Inflammatory macrophage treated with lipopolysaccharide for 4 hours (primary cell): ENCODE data around the gene NOL9.
"Not testable (repeated sequence)": the region's sequence is repeated elsewhere in the genome, so short reads cannot be mapped to it uniquely, and the experiment has no call there.

Source experiments
- DNase-seq: peaks from one replicate; pipeline ENCODE4 v3.0.0-alpha.2; 2020

NOL9 gene

GRCh38 chr1:6554031-6554906, at the start of gene NOL9:
TSS of gene NOL9 (minus strand) at chr1:6554513. CDS start at chr1:6554502, 11 bp downstream.
- peak; percentile 94 for DNase-seq

DNA sequence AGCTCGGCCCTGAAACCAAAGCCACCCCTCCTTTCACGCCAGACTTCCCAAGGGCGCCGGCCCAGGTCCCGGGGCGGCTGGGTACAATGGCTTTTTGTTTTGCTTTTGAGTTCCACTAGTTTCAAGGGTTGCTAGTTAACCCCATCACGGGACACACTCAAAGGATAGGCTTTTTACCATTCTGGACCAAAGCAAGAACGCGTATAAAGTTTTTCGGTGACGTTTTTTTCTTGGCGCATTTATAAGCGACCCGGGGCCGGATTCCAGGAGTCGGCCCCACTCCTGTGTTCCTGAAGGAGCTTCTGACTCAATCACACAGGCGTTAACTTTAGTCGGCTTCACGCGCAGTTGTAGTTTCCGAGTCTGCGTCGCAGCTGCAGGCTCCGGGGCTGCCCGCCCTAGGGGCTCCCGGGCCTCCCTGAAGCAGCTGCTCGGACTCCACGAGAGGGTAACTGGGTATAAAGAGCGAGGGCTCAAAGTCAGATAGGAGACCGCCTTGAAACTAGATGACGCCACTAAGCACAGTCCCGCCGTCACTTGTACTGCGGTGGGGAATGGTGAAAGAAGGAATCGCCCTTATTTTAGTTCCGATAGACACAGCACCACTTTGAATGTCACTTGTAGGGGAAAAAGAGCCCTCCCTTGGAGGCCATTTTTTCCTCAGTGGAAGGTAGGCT, 49.1 kb upstream of the NOL9 start:
- peak; percentile 83 for DNase-seq

- peak; percentile 93 for DNase-seq
Measured at GRCh38 chr1:6602669-6603237, 48.4 kb upstream of the NOL9 start, which contains the start of gene KLHL21. TSS of gene KLHL21 (minus strand) at chr1:6602869. CDS start at chr1:6602817, 52 bp downstream.

GRCh38 chr1:6601923-6602668, 47.8 kb upstream of the NOL9 start:
- no peak for DNase-seq

- peak; percentile 89 for DNase-seq
Measured at GRCh38 chr1:6601049-6601922, 47.0 kb upstream of the NOL9 start.

DNA sequence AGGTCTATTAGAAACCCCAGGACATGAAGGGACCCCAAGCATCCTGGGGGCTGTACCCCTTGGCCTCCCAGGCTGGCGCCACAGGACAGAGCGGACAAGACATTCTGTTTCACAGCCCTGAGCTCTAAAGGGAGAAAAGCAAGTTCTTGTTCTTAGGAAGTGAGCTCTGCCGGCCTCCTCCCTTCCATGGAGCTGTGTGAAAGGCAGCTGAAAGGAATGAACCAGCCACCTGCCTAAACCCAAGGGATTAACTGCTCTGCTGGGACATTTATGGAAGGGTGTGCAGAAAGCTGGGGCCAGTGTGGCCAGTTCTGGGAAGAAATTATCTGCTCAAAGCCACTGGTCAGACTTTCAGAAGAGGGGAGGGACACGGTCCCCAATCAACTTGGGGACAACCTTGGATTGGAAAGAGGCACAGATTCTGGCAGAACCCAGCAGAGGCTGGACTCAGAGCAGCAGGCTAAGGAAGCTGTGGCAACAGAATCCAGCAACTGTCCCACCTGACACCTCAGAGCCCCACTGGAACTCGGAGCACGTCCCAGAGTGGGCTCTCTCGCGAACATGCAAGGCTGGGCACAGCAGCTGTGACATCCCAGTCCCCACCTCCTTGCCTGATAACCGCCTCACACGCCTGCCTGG, 46.2 kb upstream of the NOL9 start:
- DNase-seq: peak; percentile 23

GRCh38 chr1:6599991-6600390, 45.7 kb upstream of the NOL9 start:
- not testable (repeated sequence) for DNase-seq

DNA sequence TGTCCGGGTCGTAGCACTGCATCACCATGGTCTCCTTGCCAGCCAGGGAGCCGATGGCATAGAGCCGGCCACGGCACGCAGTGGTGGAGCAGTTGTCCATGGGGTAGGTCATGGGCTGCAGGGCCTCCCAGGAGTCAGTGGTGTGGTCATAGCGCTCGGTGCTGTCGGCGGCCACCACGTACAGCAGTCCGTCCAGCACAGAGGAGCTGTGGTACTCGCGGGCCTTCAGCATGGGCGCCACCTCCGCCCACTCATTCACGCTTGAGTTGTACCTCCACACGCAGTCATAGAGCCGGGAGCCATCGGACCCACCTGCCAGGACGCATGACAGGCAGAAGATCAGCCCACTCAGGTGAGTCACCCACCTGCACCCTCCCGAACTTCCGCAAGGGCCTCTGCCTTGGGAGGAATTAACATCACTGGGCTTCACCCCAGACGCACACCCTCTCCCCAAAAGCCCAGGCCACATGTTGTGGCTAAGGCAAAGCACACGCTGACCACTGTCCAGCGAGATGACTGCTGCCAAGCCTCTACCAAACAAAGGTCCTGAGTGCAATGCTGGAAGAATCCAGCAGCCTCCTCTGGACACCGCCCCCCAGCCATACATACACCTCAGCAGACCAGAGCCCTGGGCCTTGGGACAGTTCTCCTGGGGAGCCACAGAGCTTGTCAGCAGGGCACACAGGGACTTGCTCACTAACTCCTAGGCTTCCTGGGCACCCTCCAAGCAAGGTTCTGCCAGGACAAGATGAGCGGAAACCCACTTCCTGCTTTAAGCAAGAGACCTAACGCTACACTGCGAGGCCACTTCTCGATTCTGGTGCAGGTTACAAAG, 45.0 kb upstream of the NOL9 start:
- DNase-seq: peak; percentile 55

GRCh38 chr1:6597777-6598131, 43.4 kb upstream of the NOL9 start:
- no peak for DNase-seq

GRCh38 chr1:6596886-6597776, 42.8 kb upstream of the NOL9 start:
- DNase-seq: no peak

DNA sequence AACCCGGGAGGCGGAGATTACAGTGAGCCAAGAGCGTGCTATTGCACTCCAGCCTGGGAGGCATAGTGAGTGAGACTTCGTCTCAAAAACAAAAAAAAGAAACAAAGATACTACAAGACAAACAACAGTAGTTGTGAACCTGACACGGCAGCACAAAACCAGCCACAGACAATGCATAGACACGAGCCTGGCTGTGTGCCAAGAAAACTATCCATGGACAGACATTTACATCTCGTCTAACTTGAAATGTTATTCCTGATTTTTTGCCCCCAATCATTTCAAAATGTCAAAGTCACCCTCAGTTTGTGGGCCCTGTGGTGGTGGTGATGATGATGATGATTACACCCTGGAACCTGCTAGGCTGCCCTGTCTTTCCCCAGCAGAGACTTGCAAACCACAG, 42.0 kb upstream of the NOL9 start:
- no peak for DNase-seq

DNA sequence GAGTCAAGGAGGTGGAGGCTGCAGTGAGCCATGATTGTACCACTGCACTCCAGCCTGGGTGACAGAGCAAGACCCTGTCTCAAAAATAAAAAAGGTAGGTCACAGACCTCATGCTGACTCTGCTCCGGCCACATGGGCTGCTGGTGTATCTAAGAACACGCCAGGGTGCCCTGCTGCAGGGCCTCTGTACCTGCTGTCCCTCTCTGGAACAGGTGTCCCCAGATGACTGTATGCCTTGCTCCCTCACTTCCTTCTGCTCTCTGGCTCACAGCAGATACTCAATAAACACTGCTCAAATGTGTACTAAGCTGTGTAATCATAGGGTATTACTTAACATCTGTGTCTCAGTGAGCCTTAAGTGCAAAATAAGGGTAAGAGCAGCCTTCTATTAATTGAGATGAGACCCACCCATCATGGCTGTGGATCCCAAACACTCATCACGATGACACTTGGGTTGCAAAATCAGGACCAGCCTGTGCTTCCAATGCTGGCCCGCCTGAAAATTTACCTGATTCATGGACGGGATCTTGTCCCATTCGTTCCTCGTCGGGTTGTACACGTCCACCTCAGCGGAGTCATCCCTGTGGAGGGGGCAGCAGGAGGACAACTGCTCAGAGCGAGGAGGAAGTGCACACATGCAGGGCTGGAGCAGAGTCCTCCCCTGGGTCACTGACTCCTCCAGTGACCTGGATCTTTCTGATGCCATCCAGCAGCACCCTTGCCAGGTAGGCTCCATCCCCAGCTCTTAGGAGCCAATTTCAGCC, 40.8 kb upstream of the NOL9 start:
- no peak for DNase-seq

DNA sequence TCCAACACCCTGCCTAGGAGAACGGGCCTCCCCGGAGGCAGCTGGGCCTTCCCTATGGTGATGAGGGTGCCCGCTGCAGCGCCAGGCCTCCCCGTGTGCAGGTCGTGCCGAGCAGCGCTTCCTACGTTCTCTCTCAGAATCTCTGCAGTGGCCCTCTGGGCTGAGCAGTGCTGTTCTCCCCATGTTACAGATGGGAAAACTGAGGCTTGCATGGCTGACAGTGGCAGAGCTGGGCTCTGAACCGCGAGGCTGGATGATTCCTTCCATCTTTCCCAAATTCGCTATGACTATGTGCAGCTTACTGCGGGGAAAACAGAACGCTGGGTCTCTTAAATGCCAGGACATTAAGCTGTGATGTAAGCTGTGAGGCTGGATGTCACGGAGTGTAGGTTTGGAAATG, 39.5 kb upstream of the NOL9 start:
- no peak for DNase-seq

- no peak for DNase-seq
Measured at GRCh38 chr1:6592865-6593593, 38.7 kb upstream of the NOL9 start.

DNA sequence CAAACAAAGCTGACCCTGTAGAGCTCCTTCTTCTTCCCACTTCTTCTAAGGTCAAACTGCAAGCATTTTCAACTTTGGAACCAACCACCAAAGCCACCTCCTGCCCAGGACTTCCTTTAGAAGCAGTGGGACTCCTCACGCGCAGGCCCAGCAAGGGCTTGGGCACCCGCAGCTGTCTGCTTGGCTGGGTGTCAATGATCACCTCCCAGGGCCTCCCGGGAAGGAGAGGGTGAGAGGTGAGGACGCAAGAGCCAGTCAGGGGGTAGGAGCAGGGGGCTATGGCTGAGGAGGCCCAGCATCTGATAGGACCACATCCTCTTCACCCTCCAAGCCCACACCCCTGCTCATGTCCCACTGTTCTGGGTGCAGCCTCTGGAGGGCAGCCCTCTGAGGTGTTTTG, 38.1 kb upstream of the NOL9 start:
- DNase-seq: no peak

DNA sequence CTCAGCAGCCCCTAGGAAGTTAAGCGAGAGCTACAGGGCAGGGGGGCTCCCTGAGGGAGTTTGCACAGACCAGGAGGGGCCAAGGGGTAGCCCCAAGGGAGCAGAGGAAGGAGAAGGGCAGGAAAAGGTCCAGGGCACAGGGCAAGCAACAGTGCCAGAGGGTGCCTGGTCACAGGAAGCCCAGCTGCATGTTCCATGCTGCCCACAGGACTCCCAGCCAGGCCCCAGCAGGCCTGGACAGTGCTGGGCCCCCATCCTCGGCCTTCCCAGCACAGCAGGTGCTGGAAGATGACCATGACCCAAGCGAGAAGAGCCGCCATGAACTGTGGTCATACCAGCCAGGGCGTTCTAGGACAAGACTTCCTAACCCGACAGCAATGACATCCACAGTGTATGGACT, 37.3 kb upstream of the NOL9 start:
- no peak for DNase-seq

- DNase-seq: peak; percentile 48
Measured at GRCh38 chr1:6591222-6591621, 36.9 kb upstream of the NOL9 start.

DNA sequence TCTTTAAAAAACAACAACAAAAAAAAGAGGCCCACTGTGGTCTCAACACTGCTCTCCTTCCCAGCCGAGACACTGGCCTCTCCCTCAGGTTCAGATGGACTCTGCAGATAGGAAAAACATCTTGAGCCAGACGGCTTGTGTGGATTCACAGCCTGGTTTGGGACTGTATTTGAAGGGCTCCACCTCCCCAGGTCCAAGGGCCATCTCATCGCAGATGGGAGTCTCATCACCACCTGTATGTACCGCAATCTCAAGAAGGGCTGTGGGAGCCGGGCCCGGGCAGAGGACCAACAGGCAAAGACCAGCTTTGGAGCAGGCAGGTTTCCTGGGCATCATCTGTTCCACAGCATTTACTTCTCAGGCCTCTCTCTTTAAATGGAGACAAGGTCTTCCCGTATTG, 35.7 kb upstream of the NOL9 start:
- no peak for DNase-seq
